Measurements from ENCODE around the gene NMNAT2. TPM values are rescaled to one million over a fixed set of nuclear protein-coding genes. Genes with fewer than 3 reads are reported as not detected.

NMNAT2 gene
- total RNA-seq, 1 experiment from 2014 or later, result not detected

GRCh38 chr1:183234660-183235476 lies 183.3 kb downstream of the NMNAT2 start:
- intact Hi-C loops (cut with micrococcal nuclease), result loop anchor here (1.0 kb wide), 1 partner anchor 273 kb away; no protein-coding TSS in a partner anchor
- ATAC-seq, result peak; percentile 86
- no TSS peak for BruUV-seq (replicated peaks)
- H3K79me2 ChIP-seq (ENCODE audit: insufficient read depth, low read length), result no peaks in the 10 kb centered on the region
- CTCF ChIA-PET, result interaction anchor here (0.6 to 1.6 kb wide), 19 partner anchors 9 to 272 kb away, joined by 3 to 20 read pairs (median 4); no protein-coding TSS in a partner anchor
- no peaks in the 10 kb centered on the region for H3K27me3 ChIP-seq (ENCODE audit: insufficient read depth, low read length)
- H3K9ac ChIP-seq (ENCODE audit: low read length), result peak overlapping the region; percentile 38
- peak; percentile 62 for DNase-seq (ENCODE audit: low read depth, low spot score)
- peak overlapping the region; percentile 84 for H2AFZ ChIP-seq (ENCODE audit: low read depth, low read length, poor library complexity, severe bottlenecking)
- peak overlapping the region; percentile 78 for H3K4me2 ChIP-seq (ENCODE audit: low read length)
- H3K36me3 ChIP-seq (ENCODE audit: control insufficient read depth in 1 of 2, insufficient read depth in 2 of 2, low read length in 2 of 2), result no peaks in the 10 kb centered on the region
- H3K4me3 ChIP-seq (replicated peaks in 1 of 2; ENCODE audit: low read depth in 1 of 2, low read length in 2 of 2), result peak overlapping the region; percentile 34 to 54
- RAD21 ChIA-PET (ENCODE audit: low non-redundant PET in 1 of 2, low total read pairs in 2 of 2, uncharacterized antibody in 2 of 2, unreplicated experiment in 2 of 2), result interaction anchor here in 1 of 2 experiments (1.7 kb wide), 1 partner anchor 272 kb away, joined by 5 read pairs; no protein-coding TSS in a partner anchor
- H3K27ac ChIP-seq (ENCODE audit: low read depth, low read length), result peak overlapping the region; percentile 78
- H3K9me3 ChIP-seq (ENCODE audit: control insufficient read depth in 1 of 2, insufficient read depth in 1 of 2, low read depth in 1 of 2, low read length in 2 of 2), result no peaks in the 10 kb centered on the region
- peaks cover 23% of the 10 kb centered on the region in 2 experiments for H3K4me1 ChIP-seq (ENCODE audit: control insufficient read depth in 1 of 2, insufficient read depth in 2 of 2, low read length in 2 of 2)
- no peaks in the 10 kb centered on the region for H4K20me1 ChIP-seq (ENCODE audit: insufficient read depth)
- no peaks in the 10 kb centered on the region for H3K9me2 ChIP-seq (ENCODE audit: insufficient read depth)
- TF ChIP-seq REST (IDR thresholded peaks at IDR 0.05; ENCODE audit: low read depth) (no peak), FOSL1 (IDR thresholded peaks at IDR 0.05; ENCODE audit: low read depth) (peak; percentile 77), SP1 (IDR thresholded peaks at IDR 0.05; ENCODE audit: low read depth) (peak; percentile 41; the same call in 1 of the 2 replicates), ATF3 (IDR thresholded peaks at IDR 0.05) (no peak), CBX3 (IDR thresholded peaks at IDR 0.05; ENCODE audit: low read depth) (peak; percentile 67; the same call in 1 of the 2 replicates), ELF1 (IDR thresholded peaks at IDR 0.05; ENCODE audit: borderline replicate concordance, low read depth) (no peak), MAX (IDR thresholded peaks at IDR 0.05) (peak; percentile 87), TCF7L2 (IDR thresholded peaks at IDR 0.05; ENCODE audit: borderline replicate concordance, extremely low read depth, insufficient read depth, insufficient read length) (peak; percentile 11), YY1 (IDR thresholded peaks at IDR 0.05; ENCODE audit: extremely low read depth, insufficient replicate concordance, low read depth, low read length) (no peak), SIN3A (IDR thresholded peaks at IDR 0.05; ENCODE audit: low read depth) (peak; percentile 77; the same call in 1 of the 2 replicates), RAD21 (IDR thresholded peaks at IDR 0.05; ENCODE audit: low read depth) (no peak; the same call in 1 of the 2 replicates), CEBPB (IDR thresholded peaks at IDR 0.05; ENCODE audit: low read depth) (no peak), ZFX (IDR thresholded peaks at IDR 0.05) (no peak), POLR2AphosphoS5 (IDR thresholded peaks at IDR 0.05; ENCODE audit: low read depth, low read length) (peak; percentile 33; the same call in 1 of the 2 replicates), JUND (IDR thresholded peaks at IDR 0.05) (peak; percentile 83), CTCF (IDR thresholded peaks at IDR 0.05 in 2 of 3, conservative IDR thresholded peaks at IDR 0.05 in 1 of 3; ENCODE audit: borderline replicate concordance in 1 of 3, insufficient read depth in 1 of 3, low read depth in 2 of 3, low read length in 2 of 3) (peak; percentile 54 to 95 (median 85); a peak in 5 of 6 replicates)
- POLR2A ChIA-PET, result no interaction called here

All from HCT116 (cell line).